ENCODE data around the gene MUL1.

DNA sequence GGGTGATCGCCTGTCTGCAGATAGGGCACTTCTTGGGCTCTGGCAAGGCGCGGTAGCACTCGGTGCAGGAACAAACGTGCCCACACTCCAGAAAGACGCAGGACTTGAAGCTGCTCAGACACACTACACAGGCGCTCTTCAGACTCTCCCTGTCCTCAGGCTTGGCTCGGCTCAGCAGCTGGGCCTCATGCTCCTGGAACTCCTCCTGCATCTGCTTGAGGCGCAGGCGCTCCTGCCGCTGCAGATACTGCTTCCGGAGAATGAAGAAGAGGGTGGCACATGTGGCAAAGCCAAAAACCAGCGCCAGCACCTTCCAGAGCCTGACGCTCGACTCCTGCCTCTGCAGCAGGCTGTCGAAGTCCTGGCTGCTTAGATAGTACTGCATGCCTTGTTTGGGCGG is 7.2 kb downstream of the MUL1 start:
- TF ChIP-seq, protein P1, sequence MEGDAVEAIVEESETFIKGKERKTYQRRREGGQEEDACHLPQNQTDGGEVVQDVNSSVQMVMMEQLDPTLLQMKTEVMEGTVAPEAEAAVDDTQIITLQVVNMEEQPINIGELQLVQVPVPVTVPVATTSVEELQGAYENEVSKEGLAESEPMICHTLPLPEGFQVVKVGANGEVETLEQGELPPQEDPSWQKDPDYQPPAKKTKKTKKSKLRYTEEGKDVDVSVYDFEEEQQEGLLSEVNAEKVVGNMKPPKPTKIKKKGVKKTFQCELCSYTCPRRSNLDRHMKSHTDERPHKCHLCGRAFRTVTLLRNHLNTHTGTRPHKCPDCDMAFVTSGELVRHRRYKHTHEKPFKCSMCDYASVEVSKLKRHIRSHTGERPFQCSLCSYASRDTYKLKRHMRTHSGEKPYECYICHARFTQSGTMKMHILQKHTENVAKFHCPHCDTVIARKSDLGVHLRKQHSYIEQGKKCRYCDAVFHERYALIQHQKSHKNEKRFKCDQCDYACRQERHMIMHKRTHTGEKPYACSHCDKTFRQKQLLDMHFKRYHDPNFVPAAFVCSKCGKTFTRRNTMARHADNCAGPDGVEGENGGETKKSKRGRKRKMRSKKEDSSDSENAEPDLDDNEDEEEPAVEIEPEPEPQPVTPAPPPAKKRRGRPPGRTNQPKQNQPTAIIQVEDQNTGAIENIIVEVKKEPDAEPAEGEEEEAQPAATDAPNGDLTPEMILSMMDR (IDR thresholded peaks at IDR 0.05) = no peak
- no peak for TF ChIP-seq POLR2A (IDR thresholded peaks at IDR 0.05; ENCODE audit: low read depth)
- TF ChIP-seq EP300 (IDR thresholded peaks at IDR 0.05) = no peak
- TF ChIP-seq POLR2AphosphoS5 (IDR thresholded peaks at IDR 0.05) = no peak
